Endothelial cell (in vitro differentiated cells): ENCODE measurements around the gene SFXN4. TPM values are rescaled to one million over a fixed set of nuclear protein-coding genes. Genes with fewer than 3 reads are reported as not detected.
A peak's percentile ranks its signal among the peaks of the same experiment; 100 is the strongest.

ENCODE experiments used
- DNase-seq: peaks from one replicate; pipeline ENCODE4 v3.0.0; 2021; ENCODE audit warnings: low spot score
- H3K27ac Mint-ChIP-seq: one replicate; pipeline ENCODE4 v1.8.0; 2021; ENCODE audit warnings: mixed read lengths, inconsistent platforms; ENCODE audit not compliant: unreplicated experiment
- H3K27me3 Mint-ChIP-seq: one replicate; pipeline ENCODE4 v1.8.0; 2021; ENCODE audit warnings: mild to moderate bottlenecking, moderate library complexity, mixed read lengths, inconsistent platforms; ENCODE audit not compliant: unreplicated experiment
- H3K36me3 Mint-ChIP-seq: one replicate; pipeline ENCODE4 v1.8.0; 2021; ENCODE audit warnings: mild to moderate bottlenecking, low read depth, mixed read lengths, inconsistent platforms; ENCODE audit not compliant: unreplicated experiment
- H3K4me1 Mint-ChIP-seq: one replicate; pipeline ENCODE4 v1.8.0; 2021; ENCODE audit warnings: mild to moderate bottlenecking, mixed read lengths, inconsistent platforms; ENCODE audit not compliant: unreplicated experiment
- H3K4me3 Mint-ChIP-seq: one replicate; pipeline ENCODE4 v1.8.0; 2021; ENCODE audit warnings: mild to moderate bottlenecking, mixed read lengths, inconsistent platforms; ENCODE audit not compliant: unreplicated experiment
- H3K9me3 Mint-ChIP-seq: one replicate; pipeline ENCODE4 v1.8.0; 2021; ENCODE audit warnings: mixed read lengths, inconsistent platforms; ENCODE audit not compliant: unreplicated experiment
- CTCF ChIP-seq: fragments of 200-600 bp; sonication (generic); IDR thresholded peaks from one replicate; pipeline ENCODE4 v1.5.0; 2021; ENCODE audit warnings: antibody characterized with exemption; ENCODE audit not compliant: unreplicated experiment
- total RNA-seq: library from RNA; stranded (reverse); fragmentation: NEBNext Ultra II Directional; extraction: Animal tissue kit (Norgen Biotek cat#: 25700); gene quantifications from one replicate; pipeline ENCODE4 v1.2.1, GENCODE V29; 2021; ENCODE audit not compliant: unreplicated experiment

SFXN4 gene
- total RNA-seq, 1 donor from 2014 or later: 19.0 TPM

- no peak for TF ChIP-seq CTCF
- no peak overlapping the region for H3K27ac Mint-ChIP-seq
- peak overlapping the region; percentile 90 for H3K4me3 Mint-ChIP-seq
- DNase-seq: no peak
- H3K27me3 Mint-ChIP-seq: peaks cover 6% of the 10 kb centered on the region
- peaks cover 14% of the 10 kb centered on the region for H3K4me1 Mint-ChIP-seq
- peaks cover 5% of the 10 kb centered on the region for H3K36me3 Mint-ChIP-seq
- H3K9me3 Mint-ChIP-seq: no peaks in the 10 kb centered on the region
Observed at GRCh38 chr10:119105155-119105554, 60.4 kb downstream of the SFXN4 start.

DNA sequence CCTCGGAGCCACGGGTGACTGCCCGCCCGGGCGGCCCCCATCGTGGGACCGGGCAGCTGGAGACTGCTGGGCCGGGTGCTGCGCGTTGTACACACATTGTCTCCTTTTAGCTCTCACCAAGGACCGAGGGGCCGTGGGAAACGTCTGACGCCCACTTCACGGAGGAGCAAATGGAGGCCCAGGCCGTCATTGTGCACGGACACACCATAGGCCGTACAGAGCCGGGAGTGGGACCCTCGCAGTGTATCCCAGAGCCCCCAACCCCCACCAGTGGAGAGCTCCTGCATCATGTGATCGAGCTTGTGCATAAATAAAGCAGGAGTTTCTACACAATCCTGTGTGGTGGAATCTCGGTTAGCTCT, 60.9 kb downstream of the SFXN4 start:
- no peak for DNase-seq
- Mint-ChIP-seq H3K27ac (no peak overlapping the region), H3K36me3 (peaks cover 5% of the 10 kb centered on the region), H3K27me3 (peaks cover 6% of the 10 kb centered on the region), H3K4me3 (peak overlapping the region; percentile 90), H3K4me1 (peaks cover 15% of the 10 kb centered on the region), H3K9me3 (no peaks in the 10 kb centered on the region)
- no peak for TF ChIP-seq CTCF

DNA sequence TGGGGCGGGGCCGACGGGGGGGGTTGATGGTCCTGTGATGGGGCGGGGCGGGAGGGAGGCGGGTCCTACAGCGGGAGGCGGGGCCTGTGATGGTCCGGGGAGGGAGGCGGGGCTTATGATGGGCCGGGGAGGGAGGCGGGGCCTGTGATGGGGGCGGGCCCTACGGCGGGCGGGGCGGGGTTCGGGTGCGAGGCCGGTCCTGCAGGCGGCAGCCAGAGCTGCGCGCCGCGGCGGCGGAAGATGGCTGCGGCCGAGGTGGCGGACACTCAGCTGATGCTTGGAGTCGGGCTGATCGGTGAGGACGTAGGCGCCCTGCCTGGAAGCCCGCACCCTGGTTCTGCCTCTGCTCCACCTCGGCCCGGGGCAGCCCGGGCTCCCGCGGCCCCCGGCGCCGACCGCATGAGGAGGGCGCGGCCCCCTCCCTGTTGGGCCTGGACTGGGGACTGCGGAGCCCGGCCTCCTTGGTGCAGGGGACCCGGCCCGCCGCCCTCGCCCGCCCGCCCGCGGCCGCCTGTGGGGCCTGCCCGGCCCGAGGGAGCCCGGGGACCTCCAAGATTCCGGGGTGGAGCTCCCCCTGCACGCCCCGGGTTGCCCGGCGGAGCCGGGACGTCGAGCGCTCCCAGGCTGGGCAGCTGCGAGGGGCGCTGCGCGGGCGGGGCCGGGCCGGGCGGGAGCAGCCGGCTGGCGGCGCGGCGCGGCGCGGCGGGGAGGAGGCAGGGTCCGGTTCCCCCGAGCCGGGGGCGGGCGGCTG, 61.4 kb downstream of the SFXN4 start, which contains the start of gene DENND10:
Gene DENND10 (plus strand): TSS at position 211 of the 751 bp plus-strand sequence. CDS start 30 bp downstream, at position 241.
- H3K4me1 Mint-ChIP-seq: peaks cover 15% of the 10 kb centered on the region
- peak within 1 kb of the TSS; percentile 92 for H3K4me3 Mint-ChIP-seq
- H3K9me3 Mint-ChIP-seq: no peaks in the 10 kb centered on the region
- peaks cover 6% of the 10 kb centered on the region for H3K27me3 Mint-ChIP-seq
- peak; percentile 83 for DNase-seq
- peaks cover 5% of the 10 kb centered on the region for H3K36me3 Mint-ChIP-seq
- H3K27ac Mint-ChIP-seq: peak within 1 kb of the TSS; percentile 69
- TF ChIP-seq CTCF: no peak

DNA sequence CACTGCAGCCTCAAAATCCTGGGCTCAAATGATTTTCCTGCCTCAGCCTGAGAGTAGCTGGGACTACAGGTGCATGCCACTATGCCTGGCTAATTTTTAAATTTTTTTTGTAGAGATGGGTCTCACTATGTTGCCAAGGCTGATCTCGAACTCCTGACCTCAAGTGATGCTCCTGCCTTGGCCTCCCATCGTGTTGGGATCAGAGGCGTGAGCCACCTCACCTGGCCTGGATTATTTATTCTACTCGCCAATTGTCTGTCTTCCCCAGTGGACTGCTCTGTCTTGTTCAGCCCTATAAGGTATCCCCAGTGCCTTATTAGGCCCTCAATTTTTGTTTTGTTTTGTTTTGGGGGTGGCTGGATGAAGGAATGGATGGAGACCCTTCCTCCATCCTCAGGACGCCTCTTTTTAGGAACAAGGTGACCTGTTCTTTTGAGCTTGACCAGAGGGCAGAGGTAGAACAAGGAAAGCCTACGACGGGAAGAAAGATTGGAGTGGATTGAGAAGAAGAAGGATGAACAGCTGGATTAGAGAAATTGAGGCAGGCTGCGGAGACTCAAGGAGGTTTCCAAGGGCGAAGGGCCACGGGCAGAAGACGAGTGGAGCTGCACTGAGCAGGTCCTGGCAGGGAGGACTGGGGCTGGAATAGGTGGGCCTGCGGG, 62.1 kb downstream of the SFXN4 start:
- H3K27ac Mint-ChIP-seq: peak overlapping the region; percentile 69
- H3K27me3 Mint-ChIP-seq: peaks cover 6% of the 10 kb centered on the region
- H3K36me3 Mint-ChIP-seq: peaks cover 5% of the 10 kb centered on the region

More for the DNA sequence above, 62.1 kb downstream of the SFXN4 start:
- Mint-ChIP-seq H3K4me3 (peak overlapping the region; percentile 92), H3K4me1 (peaks cover 15% of the 10 kb centered on the region), H3K9me3 (no peaks in the 10 kb centered on the region)
- no peak for DNase-seq
- no peak for TF ChIP-seq CTCF
